Stimulated activated CD8-positive, alpha-beta memory T cell treated with anti-CD3 and anti-CD28 coated beads, Interleukin-15, amount 100 ng/mL, for 24 hours (primary cell): Measurements from ENCODE around the gene NR0B1.

Experiments
- DNase-seq: peaks from one replicate; pipeline ENCODE4 v3.0.0-alpha.2; 2020; ENCODE audit warnings: low read depth

NR0B1 gene, protein sequence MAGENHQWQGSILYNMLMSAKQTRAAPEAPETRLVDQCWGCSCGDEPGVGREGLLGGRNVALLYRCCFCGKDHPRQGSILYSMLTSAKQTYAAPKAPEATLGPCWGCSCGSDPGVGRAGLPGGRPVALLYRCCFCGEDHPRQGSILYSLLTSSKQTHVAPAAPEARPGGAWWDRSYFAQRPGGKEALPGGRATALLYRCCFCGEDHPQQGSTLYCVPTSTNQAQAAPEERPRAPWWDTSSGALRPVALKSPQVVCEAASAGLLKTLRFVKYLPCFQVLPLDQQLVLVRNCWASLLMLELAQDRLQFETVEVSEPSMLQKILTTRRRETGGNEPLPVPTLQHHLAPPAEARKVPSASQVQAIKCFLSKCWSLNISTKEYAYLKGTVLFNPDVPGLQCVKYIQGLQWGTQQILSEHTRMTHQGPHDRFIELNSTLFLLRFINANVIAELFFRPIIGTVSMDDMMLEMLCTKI

DNA sequence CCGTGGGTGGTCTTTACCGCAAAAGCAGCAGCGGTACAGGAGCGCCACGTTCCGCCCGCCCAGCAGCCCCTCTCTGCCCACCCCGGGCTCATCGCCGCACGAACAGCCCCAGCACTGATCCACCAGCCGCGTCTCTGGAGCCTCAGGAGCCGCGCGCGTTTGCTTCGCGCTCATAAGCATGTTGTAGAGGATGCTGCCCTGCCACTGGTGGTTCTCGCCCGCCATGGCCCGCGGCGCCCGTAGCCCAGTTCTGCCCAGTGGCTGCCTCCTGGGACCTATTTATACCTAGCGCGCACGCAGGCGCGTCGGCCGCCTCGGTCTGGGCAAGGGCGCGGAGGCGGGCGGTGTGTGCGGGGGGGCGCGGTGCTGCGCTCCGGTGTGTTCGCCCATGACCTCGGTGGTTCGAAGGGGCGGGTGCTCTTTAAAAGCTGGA is at the start of gene NR0B1:
Gene NR0B1, minus strand, starts transcription at position 252 of the 433 bp plus-strand sequence. Its CDS starts 27 bp downstream, at position 225.
- DNase-seq, result no peak

GRCh38 chrX:30349946-30350345 is 40.8 kb upstream of the NR0B1 start:
- DNase-seq, result no peak

DNA sequence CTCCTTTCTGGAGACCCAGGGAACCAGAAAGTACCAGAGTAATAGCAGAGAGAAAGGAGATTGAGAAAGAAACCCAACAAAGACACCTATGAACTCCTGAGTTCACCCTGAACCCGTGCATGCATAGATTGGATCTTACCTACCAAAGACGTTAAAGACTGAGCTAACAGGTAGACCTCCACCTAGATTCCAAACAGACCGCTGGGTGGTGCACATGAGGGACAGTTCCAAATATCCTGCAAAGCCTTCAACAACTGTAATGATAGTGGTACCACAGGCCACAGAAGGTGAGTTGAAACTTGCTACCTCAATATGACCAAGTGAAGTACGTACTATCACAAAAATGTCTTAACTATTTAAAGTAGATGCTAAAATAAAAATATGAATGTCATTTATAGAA is 34.0 kb upstream of the NR0B1 start:
- DNase-seq, result no peak

GRCh38 chrX:30340753-30341152 is 31.6 kb upstream of the NR0B1 start:
- no peak for DNase-seq

DNA sequence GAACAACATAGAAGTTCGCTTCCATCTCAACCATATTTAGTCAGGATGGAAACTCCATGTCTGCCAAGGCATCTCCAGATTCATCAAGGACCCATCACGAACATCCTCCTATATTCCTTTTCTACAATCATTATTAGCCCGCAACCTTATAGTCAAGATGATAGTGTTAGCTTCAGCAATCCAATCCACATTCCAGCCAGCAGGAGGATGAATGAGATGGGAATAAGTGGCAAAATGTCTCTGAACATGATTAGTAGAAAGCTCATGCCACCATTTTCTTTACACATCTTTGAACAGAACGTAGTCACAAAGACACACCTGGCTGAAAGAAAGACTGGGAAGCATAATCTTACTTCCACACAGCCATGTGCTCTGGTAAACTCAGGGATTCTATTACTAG is 18.6 kb upstream of the NR0B1 start:
- no peak for DNase-seq

DNA sequence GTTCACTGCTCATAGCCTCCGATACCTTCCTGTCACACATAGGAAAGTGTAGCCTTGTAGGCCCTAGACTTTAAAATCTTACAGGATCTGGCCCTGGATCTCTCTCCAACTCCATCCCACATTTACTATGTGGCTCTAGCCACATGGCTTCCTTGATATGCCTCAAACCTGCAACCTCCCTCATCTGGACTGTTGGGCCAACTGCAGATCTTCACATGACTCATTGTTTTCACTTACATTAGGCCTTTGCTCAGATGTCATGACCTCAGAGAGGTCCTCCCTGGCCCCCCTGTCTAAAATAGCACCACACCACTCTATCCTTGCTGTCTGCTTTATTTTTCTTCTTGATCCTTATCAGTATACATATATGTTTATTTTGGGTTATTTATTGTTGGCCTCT is 8.1 kb upstream of the NR0B1 start:
- DNase-seq, result no peak

GRCh38 chrX:30313322-30313721 is 4.1 kb upstream of the NR0B1 start:
- no peak for DNase-seq

DNA sequence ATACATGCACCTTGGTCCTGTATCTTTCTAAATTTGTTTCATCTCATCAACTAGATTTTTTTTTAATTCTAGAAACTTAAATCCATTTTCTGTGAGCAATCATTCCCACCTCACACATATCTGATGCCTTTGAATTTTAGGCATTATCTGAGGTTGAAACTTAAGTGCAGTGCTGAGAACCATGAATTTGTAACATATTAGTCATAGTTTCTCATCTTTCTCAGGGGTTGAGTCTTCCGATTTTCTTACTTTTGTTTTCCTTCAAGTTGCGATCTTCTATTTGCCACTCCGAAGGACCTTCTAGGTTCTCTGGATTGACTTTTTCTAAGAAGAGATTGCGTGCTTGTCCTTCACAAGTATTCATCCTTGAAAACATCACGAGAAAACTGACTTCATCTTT is 3.7 kb upstream of the NR0B1 start:
- DNase-seq, result no peak

GRCh38 chrX:30310429-30311206 is 1.4 kb upstream of the NR0B1 start:
- no peak for DNase-seq

DNA sequence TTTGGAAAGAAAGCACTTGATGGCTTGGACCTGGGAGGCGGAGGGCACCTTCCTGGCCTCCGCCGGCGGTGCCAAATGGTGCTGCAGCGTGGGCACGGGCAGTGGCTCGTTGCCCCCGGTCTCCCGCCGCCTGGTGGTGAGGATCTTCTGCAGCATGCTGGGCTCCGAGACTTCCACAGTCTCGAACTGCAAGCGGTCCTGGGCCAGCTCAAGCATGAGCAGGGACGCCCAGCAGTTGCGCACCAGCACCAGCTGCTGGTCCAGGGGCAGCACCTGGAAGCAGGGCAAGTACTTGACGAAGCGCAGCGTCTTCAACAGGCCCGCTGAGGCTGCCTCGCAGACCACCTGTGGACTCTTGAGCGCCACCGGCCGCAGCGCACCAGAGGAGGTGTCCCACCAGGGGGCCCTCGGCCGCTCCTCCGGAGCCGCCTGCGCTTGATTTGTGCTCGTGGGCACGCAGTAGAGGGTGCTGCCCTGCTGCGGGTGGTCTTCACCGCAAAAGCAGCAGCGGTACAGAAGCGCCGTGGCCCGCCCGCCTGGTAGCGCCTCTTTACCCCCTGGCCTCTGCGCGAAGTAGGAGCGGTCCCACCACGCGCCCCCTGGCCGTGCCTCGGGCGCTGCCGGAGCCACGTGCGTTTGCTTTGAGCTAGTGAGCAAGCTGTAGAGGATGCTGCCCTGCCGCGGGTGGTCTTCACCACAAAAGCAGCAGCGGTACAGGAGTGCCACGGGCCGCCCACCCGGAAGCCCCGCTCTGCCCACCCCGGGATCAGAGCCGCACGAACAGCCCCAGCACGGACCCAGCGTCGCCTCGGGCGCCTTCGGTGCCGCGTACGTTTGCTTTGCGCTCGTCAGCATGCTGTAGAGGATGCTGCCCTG is 689 bp downstream of the NR0B1 start:
- no peak for DNase-seq

DNA sequence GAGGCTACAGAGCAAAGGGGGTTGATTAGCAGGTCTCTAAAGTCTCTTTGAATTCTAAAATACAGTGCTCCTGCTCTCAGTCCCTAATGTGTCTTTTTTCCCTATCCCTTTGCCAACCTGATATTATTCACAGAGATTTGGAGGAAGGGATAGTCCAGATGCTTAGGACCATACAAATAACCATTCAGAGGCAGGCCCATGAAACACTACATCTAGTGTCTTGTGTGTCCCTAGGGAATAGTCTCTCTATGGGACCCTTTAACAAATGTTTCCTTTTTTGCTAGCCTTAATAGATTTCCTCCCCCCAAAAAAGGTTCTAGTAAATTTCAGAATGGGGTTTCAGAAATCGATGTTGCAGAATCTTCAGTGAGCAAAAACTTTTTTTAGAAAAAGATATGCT is 1.7 kb downstream of the NR0B1 start:
- DNase-seq, result no peak

GRCh38 chrX:30304866-30305265 is 4.3 kb downstream of the NR0B1 start:
- no peak for DNase-seq

- DNase-seq, result no peak
Observed at GRCh38 chrX:30302956-30303355, 6.2 kb downstream of the NR0B1 start.

- no peak for DNase-seq
Observed at GRCh38 chrX:30301963-30302362, 7.2 kb downstream of the NR0B1 start.

DNA sequence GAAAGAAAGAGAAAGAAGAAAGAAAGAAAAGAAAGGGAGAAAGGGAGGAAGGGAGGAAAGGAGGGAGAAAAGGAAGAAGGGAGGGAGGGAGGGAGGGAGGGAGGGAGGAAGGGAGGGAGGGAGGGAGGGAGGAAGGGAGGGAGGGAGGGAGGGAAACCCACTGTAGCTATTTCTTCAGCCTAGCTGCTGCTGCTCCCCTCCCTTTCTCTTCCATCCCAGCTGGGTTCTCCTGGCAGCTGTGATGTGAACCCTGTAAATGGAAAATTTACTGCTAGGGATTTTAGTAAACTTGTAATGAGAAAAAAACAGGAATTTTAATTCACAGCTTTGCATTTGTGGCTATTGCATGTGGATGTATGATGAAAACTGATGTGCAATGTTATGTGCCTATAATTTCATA is 8.0 kb downstream of the NR0B1 start:
- DNase-seq, result no peak

DNA sequence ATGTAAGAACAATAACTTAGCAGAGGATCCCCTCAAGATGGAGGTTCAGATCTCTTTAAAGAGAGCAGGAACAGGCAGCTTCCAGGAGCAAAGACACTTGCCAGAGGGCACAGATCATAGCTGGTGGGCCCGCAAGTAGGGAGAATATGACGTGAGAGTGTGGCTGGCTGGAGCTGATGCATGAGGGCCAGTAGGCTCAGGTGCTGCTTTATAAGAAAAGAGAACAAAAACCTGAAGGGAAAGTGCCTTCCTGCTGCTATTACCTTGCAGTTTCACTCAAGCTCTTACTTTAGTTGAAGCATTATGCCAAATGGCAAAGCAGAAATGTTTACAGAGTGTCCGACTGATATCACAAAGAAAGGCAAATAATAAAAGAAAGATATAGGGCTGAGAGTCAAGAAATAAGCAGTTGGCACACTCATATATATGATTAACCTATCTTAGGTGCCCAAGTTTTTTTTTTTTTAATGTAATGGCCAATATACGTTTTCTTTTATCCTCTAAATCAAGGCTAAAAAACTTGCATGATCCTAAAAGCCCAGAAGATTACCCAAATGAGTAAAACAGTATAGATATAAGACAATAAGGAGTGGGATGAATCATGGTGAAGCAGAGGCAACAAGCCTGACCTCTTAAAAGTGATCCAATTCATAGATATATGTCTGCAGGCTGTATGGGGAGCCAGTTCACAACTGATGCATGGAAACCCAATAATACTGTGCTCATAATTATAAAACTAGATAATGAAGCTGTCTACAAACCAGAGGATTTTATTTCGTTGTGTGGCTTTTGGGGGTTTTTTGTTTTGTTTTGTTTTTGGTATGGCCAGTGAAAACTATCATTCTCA is 12.6 kb downstream of the NR0B1 start:
- DNase-seq, result no peak

- DNase-seq, result no peak
Observed at GRCh38 chrX:30283456-30284200, 25.6 kb downstream of the NR0B1 start.

DNA sequence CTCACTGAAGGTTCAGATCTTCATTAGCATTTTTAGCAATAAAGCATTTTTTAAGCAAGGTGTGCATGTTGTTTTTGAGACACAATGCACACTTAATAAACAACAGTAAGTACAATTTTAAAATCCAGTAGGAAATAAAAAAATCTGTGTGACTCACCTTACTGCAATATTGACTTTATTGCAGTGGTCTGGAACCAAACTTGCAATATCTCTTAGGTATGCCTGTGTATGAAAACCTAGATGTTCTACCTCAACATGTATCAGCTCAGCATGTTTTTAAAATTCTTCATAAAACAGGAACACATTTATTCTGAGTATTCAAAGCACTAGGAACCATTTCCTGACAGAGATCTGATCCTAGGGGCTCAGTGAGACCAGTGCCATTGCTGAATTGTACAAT is 26.7 kb downstream of the NR0B1 start:
- no peak for DNase-seq

- DNase-seq, result no peak
Observed at GRCh38 chrX:30280428-30280827, 28.8 kb downstream of the NR0B1 start.

GRCh38 chrX:30278365-30278764 is 30.8 kb downstream of the NR0B1 start:
- no peak for DNase-seq

- DNase-seq, result no peak
Observed at GRCh38 chrX:30275498-30275897, 33.7 kb downstream of the NR0B1 start.
